HepG2 (cell line): ENCODE results near the gene HP1BP3. TPM values are rescaled to one million over a fixed set of nuclear protein-coding genes. Genes with fewer than 3 reads are reported as not detected.

Experiments used
- ATAC-seq: fragments of 200-7000 bp; cut with Tn5 transposase; 3 replicates; pipeline ENCODE4 v1.9.1; 2020; ENCODE audit warnings: mild to moderate bottlenecking, moderate library complexity
- BruUV-seq: library from RNA; stranded (reverse); fragments of 400-500 nt; replicated peaks from 2 replicates; lab custom pipeline; 2021; lab: Mats Ljungman, UMichigan
- CTCF ChIA-PET: fragments of 300-600 bp; formaldehyde crosslinking; extraction: SDS; loops from one replicate; lab custom pipeline; 2021; ENCODE audit warnings: low total read pairs, inconsistent platforms, low intra/inter-chr PET ratio; lab: Yijun Ruan, JAX
- POLR2A ChIA-PET: fragments of 350-600 bp; sonication (Branson Sonifier 250); formaldehyde crosslinking; loops from one replicate; lab custom pipeline; 2020; ENCODE audit warnings: antibody characterized with exemption, inconsistent platforms; lab: Yijun Ruan, JAX
- DNase-seq: peaks from one replicate; pipeline ENCODE4 v3.0.0-alpha.2; 2015; ENCODE audit warnings: low spot score
- FAIRE-seq: peaks from 3 replicates; lab custom pipeline; 2011; peaks lifted over from hg19 to GRCh38; lab: Jason Lieb, UNC
- H2AFZ ChIP-seq: one replicate; pipeline ENCODE4 v1.6.1; 2011; ENCODE audit warnings: low read length, inconsistent platforms
- H3K27ac ChIP-seq: fragments of 300-600 bp; 3 replicates; pipeline ENCODE4 v1.8.0; 2011; ENCODE audit warnings: mixed run types, mild to moderate bottlenecking, mixed read lengths, low read length, inconsistent platforms; ENCODE audit not compliant: insufficient read depth; ENCODE audit errors: extremely low read length
- H3K27me3 ChIP-seq, 2 experiments: fragments of 200-600 bp in 1 of 2; 2 replicates in 1 of 2; 3 replicates in 1 of 2; pipeline versions ENCODE4 v1.6.0 to v1.8.0; 2011; ENCODE audit warnings: low read length in 2 of 2, mild to moderate bottlenecking in 2 of 2, moderate library complexity in 2 of 2, inconsistent platforms in 1 of 2; ENCODE audit not compliant: insufficient read depth in 2 of 2, control insufficient read depth in 1 of 2
- H3K36me3 ChIP-seq, 2 experiments: fragments of 200-600 bp in 1 of 2; replicated peaks in 1 of 2; 2 replicates in 1 of 2; 3 replicates in 1 of 2; pipeline versions ENCODE4 v1.5.1 to v1.8.0; 2011; ENCODE audit warnings: low read length in 2 of 2, inconsistent platforms in 1 of 2; ENCODE audit not compliant: insufficient read depth in 2 of 2, control insufficient read depth in 1 of 2
- H3K4me1 ChIP-seq: 2 replicates; pipeline ENCODE4 v1.5.1; 2012; ENCODE audit warnings: low read length, inconsistent platforms; ENCODE audit not compliant: insufficient read depth
- H3K4me2 ChIP-seq: 2 replicates; pipeline ENCODE4 v1.6.0; 2011; ENCODE audit warnings: low read depth, low read length, inconsistent platforms
- H3K4me3 ChIP-seq, 3 experiments: fragments of 200-600 bp in 1 of 3; sonication (generic), shearing (Covaris generic) in 1 of 3; replicated peaks in 1 of 3; 2 replicates each; pipeline ENCODE4 v1.5.1; 2011 to 2016; ENCODE audit warnings: low read length in 3 of 3, inconsistent platforms in 2 of 3, low read depth in 2 of 3, mild to moderate bottlenecking in 2 of 3, control low read depth in 1 of 3, mixed read lengths in 1 of 3; ENCODE audit not compliant: insufficient read depth in 1 of 3
- H3K79me2 ChIP-seq: one replicate; pipeline ENCODE4 v1.6.1; 2011; ENCODE audit warnings: low read length, inconsistent platforms; ENCODE audit not compliant: insufficient read depth
- H3K9ac ChIP-seq: 2 replicates; pipeline ENCODE4 v1.6.0; 2011; ENCODE audit warnings: mild to moderate bottlenecking, low read depth, low read length, inconsistent platforms; ENCODE audit not compliant: insufficient read depth
- H3K9me3 ChIP-seq: 2 replicates; pipeline ENCODE4 v1.5.1; 2012; ENCODE audit warnings: mild to moderate bottlenecking, low read length
- H4K20me1 ChIP-seq: 2 replicates; pipeline ENCODE4 v1.6.0; 2011; ENCODE audit warnings: inconsistent platforms, mild to moderate bottlenecking, low read length, moderate library complexity; ENCODE audit not compliant: insufficient read depth
- AGO1 ChIP-seq: fragments of 200-400 bp; formaldehyde crosslinking; IDR thresholded peaks from 2 replicates; pipeline ENCODE4 v1.6.1; 2017; ENCODE audit warnings: mild to moderate bottlenecking, low read depth, low read length, moderate library complexity; ENCODE audit not compliant: poor library complexity, severe bottlenecking
- FOXC1 ChIP-seq: sonication (generic); formaldehyde crosslinking; IDR thresholded peaks from 2 replicates; pipeline ENCODE4 v1.8.0; 2022; ENCODE audit warnings: mild to moderate bottlenecking, missing genetic modification reagents, borderline replicate concordance
- GTF2F1 ChIP-seq: fragments of 150-350 bp; IDR thresholded peaks from 2 replicates; pipeline ENCODE4 v1.6.1; 2014; ENCODE audit warnings: low read length
- MEF2D ChIP-seq: sonication (generic); formaldehyde crosslinking; IDR thresholded peaks from 2 replicates; pipeline ENCODE4 v1.5.1; 2020; ENCODE audit warnings: mild to moderate bottlenecking, missing genetic modification reagents
- MXD4 ChIP-seq: IDR thresholded peaks from 2 replicates; pipeline ENCODE4 v1.6.1; 2016; ENCODE audit warnings: mild to moderate bottlenecking, missing biosample characterization, missing genetic modification reagents
- NBN ChIP-seq: fragments of 450-650 bp; conservative IDR thresholded peaks from 2 replicates; pipeline ENCODE4 v1.6.1; 2017
- PHB2 ChIP-seq: fragments of 450-650 bp; IDR thresholded peaks from 2 replicates; pipeline ENCODE4 v1.6.1; 2018; ENCODE audit not compliant: partially characterized antibody
- RFXANK ChIP-seq: IDR thresholded peaks from 2 replicates; pipeline ENCODE4 v1.6.1; 2016
- TBX3 ChIP-seq: fragments of 450-650 bp; IDR thresholded peaks from 2 replicates; pipeline ENCODE4 v1.6.1; 2017; ENCODE audit warnings: antibody characterized with exemption, mild to moderate bottlenecking, inconsistent platforms, borderline replicate concordance
- ZMYM4 ChIP-seq: sonication (generic); formaldehyde crosslinking; IDR thresholded peaks from 2 replicates; pipeline ENCODE4 v1.8.1; 2023; ENCODE audit warnings: mild to moderate bottlenecking, missing genetic modification reagents
- ZNF12 ChIP-seq: sonication (generic); formaldehyde crosslinking; IDR thresholded peaks from 2 replicates; pipeline ENCODE4 v1.5.0; 2020; ENCODE audit warnings: missing genetic modification reagents
- ZNF207 ChIP-seq: fragments of 450-650 bp; IDR thresholded peaks from 2 replicates; pipeline ENCODE4 v1.6.1; 2016; ENCODE audit warnings: antibody characterized with exemption, borderline replicate concordance
- ZNF251 ChIP-seq: sonication (generic); formaldehyde crosslinking; IDR thresholded peaks from 2 replicates; pipeline ENCODE4 v1.9.0; 2021; ENCODE audit warnings: mild to moderate bottlenecking, missing genetic modification reagents
- ZNF678 ChIP-seq: sonication (generic); formaldehyde crosslinking; IDR thresholded peaks from 2 replicates; pipeline ENCODE4 v1.4.0; 2020; ENCODE audit warnings: mild to moderate bottlenecking, missing genetic modification reagents
- ZNF816 ChIP-seq: sonication (generic); formaldehyde crosslinking; IDR thresholded peaks from 2 replicates; pipeline ENCODE4 v1.8.0; 2022; ENCODE audit warnings: missing genetic modification reagents, mild to moderate bottlenecking, borderline replicate concordance
- WGBS: methylation state at CpG from one replicate; pipeline ENCODE4 v1.1.6; 2017; ENCODE audit warnings: low lambda C conversion rate; 5-methylcytosine and 5-hydroxymethylcytosine counted together
- in situ Hi-C: cut with HindIII; loops from 2 replicates; pipeline ENCODE4 v1.10.0; 2017; ENCODE audit warnings: low pct_unique_long_range_greater_than_20kb; ENCODE audit not compliant: extremely low pct_ligation_motif_present
- intact Hi-C: fragments of 100-400 bp; cut with micrococcal nuclease; formaldehyde crosslinking; loops from one replicate; pipeline ENCODE4 v1.10.0; 2022; ENCODE audit not compliant: unreplicated experiment
- polyA plus RNA-seq, 8 experiments: library from polyadenylated mRNA; depleted of rRNA in 3 of 8; stranded (reverse) in 7 of 8; unstranded in 1 of 8; fragments of >200 nt; fragmentation: Illumina TruSeq in 4 of 8; extraction: Trizol in 4 of 8; gene quantifications; 2 replicates each; pipeline versions ENCODE4 v1.2.1 to v1.2.3, GENCODE V29; 2011 to 2016; ENCODE audit warnings: low read depth in 4 of 8, missing spikeins in 1 of 8, mixed read lengths in 1 of 8; ENCODE audit not compliant: insufficient read depth in 1 of 8
- total RNA-seq, 5 experiments: library from RNA; depleted of rRNA; stranded (reverse); fragments of >200 nt; fragmentation: Illumina TruSeq; extraction: Trizol; gene quantifications; 2 replicates each; pipeline ENCODE4 v1.2.3, GENCODE V29; 2016; ENCODE audit warnings: low read depth in 1 of 5
- TF ChIP-seq, protein P1 (sequence below): sonication (generic); formaldehyde crosslinking; IDR thresholded peaks from 2 replicates; pipeline ENCODE4 v1.8.0; 2022; ENCODE audit warnings: low read depth, missing genetic modification reagents
- TF ChIP-seq, protein P2 (sequence below): sonication (generic); formaldehyde crosslinking; IDR thresholded peaks from 2 replicates; pipeline ENCODE4 v1.4.0; 2020; ENCODE audit warnings: missing genetic modification reagents
- TF ChIP-seq, protein P3 (sequence below): sonication (generic); formaldehyde crosslinking; IDR thresholded peaks from 2 replicates; pipeline ENCODE4 v1.4.0; 2020; ENCODE audit warnings: missing genetic modification reagents

Gene HP1BP3
- total and polyA plus RNA-seq, 2 of the 13 experiments (the other 11 are each of a cell fraction or from before 2014, with no cell fraction given), result 98.5 to 137 TPM

DNA sequence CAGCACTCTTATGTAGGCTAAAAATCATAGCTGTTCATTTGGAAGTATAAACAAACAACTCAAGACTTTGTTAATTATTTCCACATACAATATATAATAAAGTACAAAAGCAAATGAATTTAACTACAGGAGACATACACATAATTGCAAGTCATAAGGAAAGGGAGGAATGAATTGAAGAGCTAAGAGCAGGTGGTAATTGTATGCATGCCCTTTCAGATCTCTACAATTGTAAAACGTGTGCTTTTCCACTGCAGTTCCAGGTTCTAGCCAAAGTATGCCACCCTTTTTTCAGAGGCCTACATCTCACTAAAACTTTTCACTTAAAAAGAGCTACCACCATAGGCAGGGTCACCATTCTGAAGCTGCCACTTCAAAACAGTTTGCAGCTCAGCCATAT lies 42.8 kb upstream of the HP1BP3 start (continued):
- TF ChIP-seq, protein P1, sequence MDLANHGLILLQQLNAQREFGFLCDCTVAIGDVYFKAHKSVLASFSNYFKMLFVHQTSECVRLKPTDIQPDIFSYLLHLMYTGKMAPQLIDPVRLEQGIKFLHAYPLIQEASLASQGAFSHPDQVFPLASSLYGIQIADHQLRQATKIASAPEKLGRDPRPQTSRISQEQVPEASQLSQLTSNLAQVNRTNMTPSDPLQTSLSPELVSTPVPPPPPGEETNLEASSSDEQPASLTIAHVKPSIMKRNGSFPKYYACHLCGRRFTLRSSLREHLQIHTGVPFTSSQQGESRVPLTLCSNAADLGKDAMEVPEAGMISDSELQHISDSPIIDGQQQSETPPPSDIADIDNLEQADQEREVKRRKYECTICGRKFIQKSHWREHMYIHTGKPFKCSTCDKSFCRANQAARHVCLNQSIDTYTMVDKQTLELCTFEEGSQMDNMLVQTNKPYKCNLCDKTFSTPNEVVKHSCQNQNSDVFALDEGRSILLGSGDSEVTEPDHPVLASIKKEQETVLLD, result no peak
- TF ChIP-seq NBN, result no peak
- no peak for TF ChIP-seq ZNF12 (CRISPR knock-in tag)
- no peak for TF ChIP-seq ZNF207
- no peak for TF ChIP-seq MXD4 (CRISPR knock-in tag)
- TF ChIP-seq PHB2, result no peak
- TF ChIP-seq ZNF816 (CRISPR knock-in tag), result no peak
- TF ChIP-seq, all 625 proteins: peak for 0

DNA sequence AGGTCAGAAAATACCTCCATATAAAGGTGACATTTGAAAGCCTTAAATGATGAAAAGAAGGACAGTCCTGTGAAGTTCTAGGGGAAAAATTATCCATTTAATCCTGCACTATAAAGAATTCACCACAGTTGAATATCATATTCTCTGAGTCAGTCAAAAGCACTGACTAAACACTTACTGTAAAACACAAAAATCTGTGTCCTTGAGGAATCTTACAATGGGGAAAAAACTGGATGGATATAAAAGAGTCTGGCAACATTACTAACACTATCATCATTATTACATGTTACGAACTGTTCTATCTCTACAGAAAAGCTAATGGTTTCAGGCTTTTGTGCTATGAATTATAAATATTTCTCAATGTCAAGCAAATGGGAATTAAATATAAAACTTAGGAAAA lies 42.4 kb upstream of the HP1BP3 start:
- H3K9me3 ChIP-seq, result no peaks in the 10 kb centered on the region
- no peak overlapping the region for H2AFZ ChIP-seq
- POLR2A ChIA-PET, result no interaction called here
- no peaks in the 10 kb centered on the region for H3K4me1 ChIP-seq
- no peak overlapping the region for H3K4me3 ChIP-seq
- no peaks in the 10 kb centered on the region for H3K79me2 ChIP-seq
- H3K4me2 ChIP-seq, result no peak overlapping the region
- no peaks in the 10 kb centered on the region for H4K20me1 ChIP-seq
- DNase-seq (no peak), ATAC-seq (no peak), FAIRE-seq (no peak)
- no peaks in the 10 kb centered on the region for H3K27me3 ChIP-seq
- in situ Hi-C loops, result no loop called here
- H3K36me3 ChIP-seq, result peaks cover 3 to 26% of the 10 kb centered on the region in 2 experiments
- CTCF ChIA-PET, result no interaction called here
- intact Hi-C loops, result no loop called here
- H3K9ac ChIP-seq, result no peak overlapping the region
- WGBS, result 96% methylated on average over 1 of the region's 1 CpG
- BruUV-seq, result no TSS peak
- no peak overlapping the region for H3K27ac ChIP-seq
- TF ChIP-seq AGO1 (no peak), TBX3 (no peak), FOXC1 (CRISPR knock-in tag) (no peak), ZMYM4 (CRISPR knock-in tag) (no peak), ZNF678 (no peak), GTF2F1 (no peak), RFXANK (CRISPR knock-in tag) (no peak), ZNF251 (CRISPR knock-in tag) (no peak), MEF2D (CRISPR knock-in tag) (no peak)
- TF ChIP-seq, protein P2, sequence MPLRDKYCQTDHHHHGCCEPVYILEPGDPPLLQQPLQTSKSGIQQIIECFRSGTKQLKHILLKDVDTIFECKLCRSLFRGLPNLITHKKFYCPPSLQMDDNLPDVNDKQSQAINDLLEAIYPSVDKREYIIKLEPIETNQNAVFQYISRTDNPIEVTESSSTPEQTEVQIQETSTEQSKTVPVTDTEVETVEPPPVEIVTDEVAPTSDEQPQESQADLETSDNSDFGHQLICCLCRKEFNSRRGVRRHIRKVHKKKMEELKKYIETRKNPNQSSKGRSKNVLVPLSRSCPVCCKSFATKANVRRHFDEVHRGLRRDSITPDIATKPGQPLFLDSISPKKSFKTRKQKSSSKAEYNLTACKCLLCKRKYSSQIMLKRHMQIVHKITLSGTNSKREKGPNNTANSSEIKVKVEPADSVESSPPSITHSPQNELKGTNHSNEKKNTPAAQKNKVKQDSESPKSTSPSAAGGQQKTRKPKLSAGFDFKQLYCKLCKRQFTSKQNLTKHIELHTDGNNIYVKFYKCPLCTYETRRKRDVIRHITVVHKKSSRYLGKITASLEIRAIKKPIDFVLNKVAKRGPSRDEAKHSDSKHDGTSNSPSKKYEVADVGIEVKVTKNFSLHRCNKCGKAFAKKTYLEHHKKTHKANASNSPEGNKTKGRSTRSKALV (CRISPR knock-in tag), result no peak
- TF ChIP-seq, protein P3, sequence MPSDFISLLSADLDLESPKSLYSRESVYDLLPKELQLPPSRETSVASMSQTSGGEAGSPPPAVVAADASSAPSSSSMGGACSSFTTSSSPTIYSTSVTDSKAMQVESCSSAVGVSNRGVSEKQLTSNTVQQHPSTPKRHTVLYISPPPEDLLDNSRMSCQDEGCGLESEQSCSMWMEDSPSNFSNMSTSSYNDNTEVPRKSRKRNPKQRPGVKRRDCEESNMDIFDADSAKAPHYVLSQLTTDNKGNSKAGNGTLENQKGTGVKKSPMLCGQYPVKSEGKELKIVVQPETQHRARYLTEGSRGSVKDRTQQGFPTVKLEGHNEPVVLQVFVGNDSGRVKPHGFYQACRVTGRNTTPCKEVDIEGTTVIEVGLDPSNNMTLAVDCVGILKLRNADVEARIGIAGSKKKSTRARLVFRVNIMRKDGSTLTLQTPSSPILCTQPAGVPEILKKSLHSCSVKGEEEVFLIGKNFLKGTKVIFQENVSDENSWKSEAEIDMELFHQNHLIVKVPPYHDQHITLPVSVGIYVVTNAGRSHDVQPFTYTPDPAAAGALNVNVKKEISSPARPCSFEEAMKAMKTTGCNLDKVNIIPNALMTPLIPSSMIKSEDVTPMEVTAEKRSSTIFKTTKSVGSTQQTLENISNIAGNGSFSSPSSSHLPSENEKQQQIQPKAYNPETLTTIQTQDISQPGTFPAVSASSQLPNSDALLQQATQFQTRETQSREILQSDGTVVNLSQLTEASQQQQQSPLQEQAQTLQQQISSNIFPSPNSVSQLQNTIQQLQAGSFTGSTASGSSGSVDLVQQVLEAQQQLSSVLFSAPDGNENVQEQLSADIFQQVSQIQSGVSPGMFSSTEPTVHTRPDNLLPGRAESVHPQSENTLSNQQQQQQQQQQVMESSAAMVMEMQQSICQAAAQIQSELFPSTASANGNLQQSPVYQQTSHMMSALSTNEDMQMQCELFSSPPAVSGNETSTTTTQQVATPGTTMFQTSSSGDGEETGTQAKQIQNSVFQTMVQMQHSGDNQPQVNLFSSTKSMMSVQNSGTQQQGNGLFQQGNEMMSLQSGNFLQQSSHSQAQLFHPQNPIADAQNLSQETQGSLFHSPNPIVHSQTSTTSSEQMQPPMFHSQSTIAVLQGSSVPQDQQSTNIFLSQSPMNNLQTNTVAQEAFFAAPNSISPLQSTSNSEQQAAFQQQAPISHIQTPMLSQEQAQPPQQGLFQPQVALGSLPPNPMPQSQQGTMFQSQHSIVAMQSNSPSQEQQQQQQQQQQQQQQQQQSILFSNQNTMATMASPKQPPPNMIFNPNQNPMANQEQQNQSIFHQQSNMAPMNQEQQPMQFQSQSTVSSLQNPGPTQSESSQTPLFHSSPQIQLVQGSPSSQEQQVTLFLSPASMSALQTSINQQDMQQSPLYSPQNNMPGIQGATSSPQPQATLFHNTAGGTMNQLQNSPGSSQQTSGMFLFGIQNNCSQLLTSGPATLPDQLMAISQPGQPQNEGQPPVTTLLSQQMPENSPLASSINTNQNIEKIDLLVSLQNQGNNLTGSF (CRISPR knock-in tag), result no peak
